GM23338 (cell line): ENCODE measurements around the gene C22orf42. TPM values are rescaled to one million over a fixed set of nuclear protein-coding genes. Genes with fewer than 3 reads are reported as not detected.

ENCODE experiments used
- ATAC-seq: fragments of 200-7000 bp; cut with Tn5 transposase; 3 replicates; pipeline ENCODE4 v1.9.1; 2020
- DNase-seq: peaks from one replicate; pipeline ENCODE4 v3.0.0-alpha.2; 2015; ENCODE audit warnings: low spot score
- H2AFZ ChIP-seq: fragments of 200-600 bp; sonication (generic); 2 replicates; pipeline ENCODE4 v1.8.0; 2016; ENCODE audit warnings: antibody characterized with exemption, mild to moderate bottlenecking, moderate library complexity
- H3F3A ChIP-seq: fragments of 200-600 bp; sonication (generic); replicated peaks from 2 replicates; pipeline ENCODE4 v1.8.0; 2017; ENCODE audit warnings: antibody characterized with exemption, mixed run types, low read depth
- H3K27ac ChIP-seq: fragments of 200-600 bp; sonication (generic); 2 replicates; pipeline ENCODE4 v1.6.1; 2016; ENCODE audit warnings: low read depth
- H3K27me3 ChIP-seq: fragments of 200-600 bp; sonication (generic); 2 replicates; pipeline ENCODE4 v1.8.0; 2016; ENCODE audit warnings: mild to moderate bottlenecking, mixed run types, moderate library complexity; ENCODE audit not compliant: insufficient read depth
- H3K36me3 ChIP-seq: fragments of 200-600 bp; sonication (generic); 2 replicates; pipeline ENCODE4 v1.8.0; 2016; ENCODE audit warnings: mild to moderate bottlenecking; ENCODE audit not compliant: insufficient read depth
- H3K4me1 ChIP-seq: fragments of 200-600 bp; sonication (generic); 2 replicates; pipeline ENCODE4 v1.8.0; 2016; ENCODE audit warnings: mild to moderate bottlenecking, moderate library complexity; ENCODE audit not compliant: insufficient read depth
- H3K4me2 ChIP-seq: fragments of 200-600 bp; sonication (generic); 2 replicates; pipeline ENCODE4 v1.7.1; 2017; ENCODE audit warnings: mixed run types
- H3K4me3 ChIP-seq: fragments of 200-600 bp; sonication (generic); 2 replicates; pipeline ENCODE4 v1.6.1; 2016; ENCODE audit warnings: mixed run types
- H3K79me2 ChIP-seq: fragments of 200-600 bp; sonication (generic); replicated peaks from 2 replicates; pipeline ENCODE4 v1.8.0; 2017; ENCODE audit warnings: mild to moderate bottlenecking; ENCODE audit not compliant: insufficient read depth
- H3K9me2 ChIP-seq: fragments of 200-600 bp; sonication (generic); 2 replicates; pipeline ENCODE4 v1.8.0; 2017; ENCODE audit not compliant: insufficient read depth
- H4K20me1 ChIP-seq: fragments of 200-600 bp; sonication (generic); replicated peaks from 2 replicates; pipeline ENCODE4 v1.8.0; 2017; ENCODE audit warnings: mild to moderate bottlenecking; ENCODE audit not compliant: insufficient read depth
- H3K27ac Mint-ChIP-seq: 2 replicates; pipeline ENCODE4 v1.8.0; 2020; ENCODE audit warnings: inconsistent platforms, mild to moderate bottlenecking, moderate library complexity, mixed read lengths
- H3K27me3 Mint-ChIP-seq: 3 replicates; pipeline ENCODE4 v1.8.0; 2022; ENCODE audit warnings: low read depth, mild to moderate bottlenecking, moderate library complexity, mixed read lengths, inconsistent platforms; ENCODE audit not compliant: insufficient read depth, poor library complexity
- H3K36me3 Mint-ChIP-seq: 3 replicates; pipeline ENCODE4 v1.8.0; 2021; ENCODE audit warnings: low read depth, mild to moderate bottlenecking, inconsistent platforms, moderate library complexity, mixed read lengths
- H3K4me1 Mint-ChIP-seq: 3 replicates; pipeline ENCODE4 v1.8.0; 2020; ENCODE audit warnings: mild to moderate bottlenecking, inconsistent platforms, mixed read lengths
- H3K4me3 Mint-ChIP-seq: 3 replicates; pipeline ENCODE4 v1.8.0; 2021; ENCODE audit warnings: moderate library complexity, mild to moderate bottlenecking, inconsistent platforms, mixed read lengths
- H3K9me3 Mint-ChIP-seq: 3 replicates; pipeline ENCODE4 v1.8.0; 2020; ENCODE audit warnings: moderate library complexity, mild to moderate bottlenecking, inconsistent platforms, mixed read lengths
- CREB1 ChIP-seq: fragments of 250-450 bp; sonication (Bioruptor Pico); IDR thresholded peaks from 2 replicates; pipeline ENCODE4 v1.5.0; 2020; ENCODE audit warnings: low read depth, mild to moderate bottlenecking, moderate library complexity
- EZH2 ChIP-seq: fragments of 200-600 bp; sonication (generic); IDR thresholded peaks from one replicate; pipeline ENCODE4 v1.8.0; 2017; ENCODE audit warnings: antibody characterized with exemption, mild to moderate bottlenecking, low read depth; ENCODE audit not compliant: unreplicated experiment
- JUNB ChIP-seq: IDR thresholded peaks from one replicate; pipeline ENCODE4 v1.6.1; 2016; ENCODE audit warnings: antibody characterized with exemption; ENCODE audit not compliant: unreplicated experiment
- NANOG ChIP-seq: IDR thresholded peaks from 2 replicates; pipeline ENCODE4 v1.6.1; 2016; ENCODE audit warnings: antibody characterized with exemption, borderline replicate concordance
- ZNF331 ChIP-seq: fragments of 250-450 bp; sonication (Bioruptor Pico); IDR thresholded peaks from 2 replicates; pipeline ENCODE4 v1.5.0; 2020; ENCODE audit warnings: low read depth, mild to moderate bottlenecking, moderate library complexity
- long read RNA-seq: library from polyadenylated mRNA; unstranded; transcript quantifications from one replicate; pipeline ENCODE4 v2.0.0, GENCODE V29; 2020; ENCODE audit not compliant: unreplicated experiment
- polyA plus RNA-seq: library from polyadenylated mRNA; unstranded; fragments of >200 nt; fragmentation: Nextera tagmentation; extraction: Ambion mirVana; gene quantifications from 2 replicates; pipeline ENCODE4 v1.2.1, GENCODE V29; 2016
- total RNA-seq: library from RNA; depleted of rRNA; stranded (reverse); fragments of >200 nt; shearing (Covaris generic); gene quantifications from 2 replicates; pipeline ENCODE4 v1.2.3, GENCODE V29; 2014; rRNA removed
- TF ChIP-seq, protein P1 (sequence below), 2 experiments: fragments of 200-600 bp in 1 of 2; sonication (generic) in 1 of 2; conservative IDR thresholded peaks; 2 replicates each; pipeline versions ENCODE4 v1.5.1 to v1.6.1; 2016 to 2017; ENCODE audit warnings: antibody characterized with exemption in 2 of 2, low read depth in 2 of 2, mild to moderate bottlenecking in 2 of 2, moderate library complexity in 1 of 2
- TF ChIP-seq, protein P2 (sequence below): fragments of 250-450 bp; sonication (Bioruptor Pico); IDR thresholded peaks from 2 replicates; pipeline ENCODE4 v1.5.0; 2020; ENCODE audit warnings: mild to moderate bottlenecking, moderate library complexity

C22orf42 gene, protein sequence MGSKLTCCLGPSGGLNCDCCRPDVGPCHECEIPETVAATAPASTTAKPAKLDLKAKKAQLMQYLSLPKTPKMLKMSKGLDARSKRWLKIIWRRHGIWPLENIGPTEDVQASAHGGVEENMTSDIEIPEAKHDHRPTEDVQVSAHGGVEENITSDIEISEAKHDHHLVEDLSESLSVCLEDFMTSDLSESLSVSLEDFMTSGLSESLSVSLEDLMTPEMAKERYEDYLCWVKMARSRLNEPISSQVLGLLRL
- total RNA-seq (0.23 and 0.76 TPM in 2 replicates), polyA plus RNA-seq (0.49 and 1.2 TPM in 2 replicates)
- long read RNA-seq, partial matches to known transcripts: 0 of 1 reads
- long read RNA-seq, other reads (novel, unspliced or antisense): 0 of 1 reads

DNA sequence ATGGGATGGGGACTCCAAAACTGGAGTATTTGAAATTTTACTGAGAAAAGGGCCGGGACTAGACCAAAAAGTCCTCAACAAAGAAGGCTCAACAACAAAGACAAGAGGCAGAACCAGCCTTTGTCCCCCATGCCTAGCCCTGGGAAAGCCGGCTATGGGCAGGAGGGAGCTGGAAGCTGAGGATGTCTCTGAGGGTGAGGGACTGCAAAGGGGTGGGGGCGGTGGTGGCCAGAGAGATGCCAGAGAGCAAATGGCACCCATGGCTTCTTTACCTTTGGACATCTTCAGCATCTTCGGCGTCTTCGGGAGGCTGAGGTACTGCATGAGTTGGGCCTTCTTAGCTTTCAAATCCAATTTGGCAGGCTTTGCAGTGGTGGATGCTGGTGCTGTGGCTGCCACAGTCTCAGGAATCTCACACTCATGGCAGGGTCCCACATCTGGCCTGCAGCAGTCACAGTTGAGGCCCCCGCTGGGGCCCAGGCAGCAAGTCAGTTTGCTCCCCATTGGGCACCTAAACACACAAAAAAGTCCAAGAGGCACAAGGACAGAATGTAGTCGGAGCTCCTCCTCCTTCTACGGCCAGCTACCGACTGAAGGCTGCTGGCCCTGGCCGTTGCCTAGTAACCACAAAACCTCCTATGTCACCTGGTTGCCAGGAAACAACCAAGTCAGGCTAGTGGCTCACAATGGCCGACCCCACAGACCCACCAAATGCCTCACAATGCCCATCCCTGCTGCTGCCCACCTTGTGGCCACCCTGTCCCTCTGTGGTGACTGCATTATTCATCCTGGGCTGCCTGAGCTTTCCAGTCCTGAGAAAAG lies at the start of gene C22orf42:
C22orf42 (minus strand) TSS at position 592 of the 822 bp plus-strand sequence; CDS start at position 504, 88 bp downstream.
- H3K4me3 Mint-ChIP-seq: no peak within 1 kb of the TSS; the same call in 2 of the 3 replicates
- no peaks in the 10 kb centered on the region for H3F3A ChIP-seq
- peak; percentile 79 for ATAC-seq

More for the DNA sequence above, at the start of gene C22orf42:
- H4K20me1 ChIP-seq: no peaks in the 10 kb centered on the region
- H3K36me3 ChIP-seq: no peaks in the 10 kb centered on the region
- TF ChIP-seq EZH2 (no peak), ZNF331 (no peak), JUNB (no peak), CREB1 (CRISPR knock-in tag) (no peak), NANOG (no peak)
- TF ChIP-seq, protein P1, sequence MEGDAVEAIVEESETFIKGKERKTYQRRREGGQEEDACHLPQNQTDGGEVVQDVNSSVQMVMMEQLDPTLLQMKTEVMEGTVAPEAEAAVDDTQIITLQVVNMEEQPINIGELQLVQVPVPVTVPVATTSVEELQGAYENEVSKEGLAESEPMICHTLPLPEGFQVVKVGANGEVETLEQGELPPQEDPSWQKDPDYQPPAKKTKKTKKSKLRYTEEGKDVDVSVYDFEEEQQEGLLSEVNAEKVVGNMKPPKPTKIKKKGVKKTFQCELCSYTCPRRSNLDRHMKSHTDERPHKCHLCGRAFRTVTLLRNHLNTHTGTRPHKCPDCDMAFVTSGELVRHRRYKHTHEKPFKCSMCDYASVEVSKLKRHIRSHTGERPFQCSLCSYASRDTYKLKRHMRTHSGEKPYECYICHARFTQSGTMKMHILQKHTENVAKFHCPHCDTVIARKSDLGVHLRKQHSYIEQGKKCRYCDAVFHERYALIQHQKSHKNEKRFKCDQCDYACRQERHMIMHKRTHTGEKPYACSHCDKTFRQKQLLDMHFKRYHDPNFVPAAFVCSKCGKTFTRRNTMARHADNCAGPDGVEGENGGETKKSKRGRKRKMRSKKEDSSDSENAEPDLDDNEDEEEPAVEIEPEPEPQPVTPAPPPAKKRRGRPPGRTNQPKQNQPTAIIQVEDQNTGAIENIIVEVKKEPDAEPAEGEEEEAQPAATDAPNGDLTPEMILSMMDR (conservative IDR thresholded peaks at IDR 0.05; ENCODE audit: low read depth in 2 of 2): no peak
- TF ChIP-seq, protein P2, sequence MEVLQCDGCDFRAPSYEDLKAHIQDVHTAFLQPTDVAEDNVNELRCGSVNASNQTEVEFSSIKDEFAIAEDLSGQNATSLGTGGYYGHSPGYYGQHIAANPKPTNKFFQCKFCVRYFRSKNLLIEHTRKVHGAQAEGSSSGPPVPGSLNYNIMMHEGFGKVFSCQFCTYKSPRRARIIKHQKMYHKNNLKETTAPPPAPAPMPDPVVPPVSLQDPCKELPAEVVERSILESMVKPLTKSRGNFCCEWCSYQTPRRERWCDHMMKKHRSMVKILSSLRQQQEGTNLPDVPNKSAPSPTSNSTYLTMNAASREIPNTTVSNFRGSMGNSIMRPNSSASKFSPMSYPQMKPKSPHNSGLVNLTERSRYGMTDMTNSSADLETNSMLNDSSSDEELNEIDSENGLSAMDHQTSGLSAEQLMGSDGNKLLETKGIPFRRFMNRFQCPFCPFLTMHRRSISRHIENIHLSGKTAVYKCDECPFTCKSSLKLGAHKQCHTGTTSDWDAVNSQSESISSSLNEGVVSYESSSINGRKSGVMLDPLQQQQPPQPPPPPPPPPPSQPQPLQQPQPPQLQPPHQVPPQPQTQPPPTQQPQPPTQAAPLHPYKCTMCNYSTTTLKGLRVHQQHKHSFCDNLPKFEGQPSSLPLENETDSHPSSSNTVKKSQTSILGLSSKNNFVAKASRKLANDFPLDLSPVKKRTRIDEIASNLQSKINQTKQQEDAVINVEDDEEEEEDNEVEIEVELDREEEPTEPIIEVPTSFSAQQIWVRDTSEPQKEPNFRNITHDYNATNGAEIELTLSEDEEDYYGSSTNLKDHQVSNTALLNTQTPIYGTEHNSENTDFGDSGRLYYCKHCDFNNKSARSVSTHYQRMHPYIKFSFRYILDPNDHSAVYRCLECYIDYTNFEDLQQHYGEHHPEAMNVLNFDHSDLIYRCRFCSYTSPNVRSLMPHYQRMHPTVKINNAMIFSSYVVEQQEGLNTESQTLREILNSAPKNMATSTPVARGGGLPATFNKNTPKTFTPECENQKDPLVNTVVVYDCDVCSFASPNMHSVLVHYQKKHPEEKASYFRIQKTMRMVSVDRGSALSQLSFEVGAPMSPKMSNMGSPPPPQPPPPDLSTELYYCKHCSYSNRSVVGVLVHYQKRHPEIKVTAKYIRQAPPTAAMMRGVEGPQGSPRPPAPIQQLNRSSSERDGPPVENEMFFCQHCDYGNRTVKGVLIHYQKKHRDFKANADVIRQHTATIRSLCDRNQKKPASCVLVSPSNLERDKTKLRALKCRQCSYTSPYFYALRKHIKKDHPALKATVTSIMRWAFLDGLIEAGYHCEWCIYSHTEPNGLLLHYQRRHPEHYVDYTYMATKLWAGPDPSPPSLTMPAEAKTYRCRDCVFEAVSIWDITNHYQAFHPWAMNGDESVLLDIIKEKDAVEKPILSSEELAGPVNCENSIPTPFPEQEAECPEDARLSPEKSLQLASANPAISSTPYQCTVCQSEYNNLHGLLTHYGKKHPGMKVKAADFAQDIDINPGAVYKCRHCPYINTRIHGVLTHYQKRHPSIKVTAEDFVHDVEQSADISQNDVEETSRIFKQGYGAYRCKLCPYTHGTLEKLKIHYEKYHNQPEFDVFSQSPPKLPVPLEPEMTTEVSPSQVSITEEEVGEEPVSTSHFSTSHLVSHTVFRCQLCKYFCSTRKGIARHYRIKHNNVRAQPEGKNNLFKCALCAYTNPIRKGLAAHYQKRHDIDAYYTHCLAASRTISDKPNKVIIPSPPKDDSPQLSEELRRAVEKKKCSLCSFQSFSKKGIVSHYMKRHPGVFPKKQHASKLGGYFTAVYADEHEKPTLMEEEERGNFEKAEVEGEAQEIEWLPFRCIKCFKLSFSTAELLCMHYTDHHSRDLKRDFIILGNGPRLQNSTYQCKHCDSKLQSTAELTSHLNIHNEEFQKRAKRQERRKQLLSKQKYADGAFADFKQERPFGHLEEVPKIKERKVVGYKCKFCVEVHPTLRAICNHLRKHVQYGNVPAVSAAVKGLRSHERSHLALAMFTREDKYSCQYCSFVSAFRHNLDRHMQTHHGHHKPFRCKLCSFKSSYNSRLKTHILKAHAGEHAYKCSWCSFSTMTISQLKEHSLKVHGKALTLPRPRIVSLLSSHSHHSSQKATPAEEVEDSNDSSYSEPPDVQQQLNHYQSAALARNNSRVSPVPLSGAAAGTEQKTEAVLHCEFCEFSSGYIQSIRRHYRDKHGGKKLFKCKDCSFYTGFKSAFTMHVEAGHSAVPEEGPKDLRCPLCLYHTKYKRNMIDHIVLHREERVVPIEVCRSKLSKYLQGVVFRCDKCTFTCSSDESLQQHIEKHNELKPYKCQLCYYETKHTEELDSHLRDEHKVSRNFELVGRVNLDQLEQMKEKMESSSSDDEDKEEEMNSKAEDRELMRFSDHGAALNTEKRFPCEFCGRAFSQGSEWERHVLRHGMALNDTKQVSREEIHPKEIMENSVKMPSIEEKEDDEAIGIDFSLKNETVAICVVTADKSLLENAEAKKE (CRISPR knock-in tag): no peak
- no peaks in the 10 kb centered on the region for H3K27me3 ChIP-seq
- no peak within 1 kb of the TSS for H3K27ac Mint-ChIP-seq
- no peaks in the 10 kb centered on the region for H3K9me3 Mint-ChIP-seq
- peak; percentile 74 for DNase-seq
- no peak within 1 kb of the TSS; the same call in 1 of the 2 replicates for H2AFZ ChIP-seq
- H3K9me2 ChIP-seq: no peaks in the 10 kb centered on the region
- H3K4me2 ChIP-seq: no peak within 1 kb of the TSS
- no peak within 1 kb of the TSS for H3K4me3 ChIP-seq
- H3K79me2 ChIP-seq: no peaks in the 10 kb centered on the region
- H3K36me3 Mint-ChIP-seq: no peaks in the 10 kb centered on the region
- no peak within 1 kb of the TSS for H3K27ac ChIP-seq
- H3K4me1 Mint-ChIP-seq: peaks cover 23% of the 10 kb centered on the region
- peaks cover under 1% of the 10 kb centered on the region for H3K27me3 Mint-ChIP-seq
- no peaks in the 10 kb centered on the region; the same call in 1 of the 2 replicates for H3K4me1 ChIP-seq
